Common myeloid progenitor, CD34-positive (primary cell): ENCODE results near the gene LYPD6B.
A peak's percentile ranks its signal among the peaks of the same experiment; 100 is the strongest.

Experiments
- CTCF ChIA-PET: fragments of 350-600 bp; sonication (Branson Sonifier 250); formaldehyde crosslinking; loops from one replicate; lab custom pipeline; 2021; ENCODE audit warnings: antibody characterized with exemption; lab: Charles Lee
- POLR2A ChIA-PET: fragments of 350-600 bp; sonication (Branson Sonifier 250); formaldehyde crosslinking; loops from one replicate; lab custom pipeline; 2021; ENCODE audit warnings: antibody characterized with exemption; lab: Charles Lee
- DNase-seq, 3 donors: peaks; one replicate each; pipeline versions ENCODE4 v3.0.0 to v3.0.0-alpha.2; 2013
- H3K27ac ChIP-seq, 2 experiments: 1 replicate in 1 of 2; 2 replicates in 1 of 2; pipeline ENCODE4 v1.7.0; 2013; ENCODE audit warnings: inconsistent platforms in 2 of 2, low read length in 2 of 2, mild to moderate bottlenecking in 2 of 2, low read depth in 1 of 2, moderate library complexity in 1 of 2; ENCODE audit not compliant: severe bottlenecking in 2 of 2, insufficient read depth in 1 of 2, poor library complexity in 1 of 2
- H3K27me3 ChIP-seq, 5 experiments: replicated peaks in 2 of 5; 1 replicate in 3 of 5; 2 replicates in 2 of 5; pipeline versions ENCODE4 v1.6.1 to v1.7.0; 2013; ENCODE audit warnings: low read length in 4 of 5, mild to moderate bottlenecking in 2 of 5, moderate library complexity in 2 of 5, inconsistent platforms in 1 of 5; ENCODE audit not compliant: insufficient read depth in 5 of 5, control insufficient read depth in 4 of 5
- H3K36me3 ChIP-seq, 4 experiments: 1 replicate in 2 of 4; 2 replicates in 2 of 4; pipeline versions ENCODE4 v1.6.1 to v1.7.0; 2013; ENCODE audit warnings: low read length in 3 of 4, control low read depth in 1 of 4, mild to moderate bottlenecking in 1 of 4; ENCODE audit not compliant: control insufficient read depth in 4 of 4, insufficient read depth in 4 of 4
- H3K4me1 ChIP-seq, 4 experiments: 1 replicate in 3 of 4; 2 replicates in 1 of 4; pipeline versions ENCODE4 v1.6.1 to v1.7.1; 2013; ENCODE audit warnings: low read length in 3 of 4, mild to moderate bottlenecking in 3 of 4, control low read depth in 1 of 4, inconsistent platforms in 1 of 4, moderate library complexity in 1 of 4; ENCODE audit not compliant: control insufficient read depth in 4 of 4, insufficient read depth in 4 of 4; ENCODE audit errors: control extremely low read depth in 1 of 4
- H3K4me3 ChIP-seq, 7 experiments: 1 replicate in 4 of 7; 2 replicates in 3 of 7; pipeline versions ENCODE4 v1.5.1 to v1.7.0; 2013; ENCODE audit warnings: mild to moderate bottlenecking in 7 of 7, low read length in 6 of 7, moderate library complexity in 6 of 7, inconsistent platforms in 2 of 7, low read depth in 2 of 7, control low read depth in 1 of 7; ENCODE audit not compliant: insufficient read depth in 4 of 7, control insufficient read depth in 1 of 7; ENCODE audit errors: extremely low read depth in 1 of 7
- H3K9me3 ChIP-seq, 5 experiments: 1 replicate in 4 of 5; 2 replicates in 1 of 5; pipeline versions ENCODE4 v1.6.1 to v1.7.1; 2013; ENCODE audit warnings: low read length in 4 of 5, mild to moderate bottlenecking in 2 of 5, inconsistent platforms in 1 of 5, low read depth in 1 of 5, moderate library complexity in 1 of 5; ENCODE audit not compliant: control insufficient read depth in 4 of 5, insufficient read depth in 2 of 5; ENCODE audit errors: control extremely low read depth in 1 of 5
- WGBS: methylation state at CpG from one replicate; pipeline ENCODE4 v1.1.5; 2013; ENCODE audit not compliant: insufficient coverage; 5-methylcytosine and 5-hydroxymethylcytosine counted together

LYPD6B gene

GRCh38 chr2:149061133-149061745 lies 22.7 kb downstream of the LYPD6B start:
- Histone ChIP-seq H3K4me3 (no peak overlapping the region), H3K27ac (no peak overlapping the region), H3K9me3 (no peaks in the 10 kb centered on the region), H3K36me3 (no peaks in the 10 kb centered on the region), H3K4me1 (peaks cover 0 to 3% (median 0%) of the 10 kb centered on the region in 4 experiments), H3K27me3 (peaks cover 0 to 2% (median 0%) of the 10 kb centered on the region in 5 experiments)
- DNase-seq, result no peak
- no CpG with 5 or more reads among the region's 2 CpGs for WGBS
- ChIA-PET CTCF (no interaction called here), POLR2A (no interaction called here)

GRCh38 chr2:149062531-149062930 lies 24.0 kb downstream of the LYPD6B start:
- H3K9me3 ChIP-seq, result no peaks in the 10 kb centered on the region
- no peak overlapping the region for H3K4me3 ChIP-seq
- DNase-seq, result no peak
- no peak overlapping the region for H3K27ac ChIP-seq
- ChIA-PET CTCF (no interaction called here), POLR2A (no interaction called here)
- no peaks in the 10 kb centered on the region for H3K36me3 ChIP-seq
- peaks cover 0 to 1% (median 0%) of the 10 kb centered on the region in 5 experiments for H3K27me3 ChIP-seq
- H3K4me1 ChIP-seq, result peaks cover 0 to 1% (median 0%) of the 10 kb centered on the region in 4 experiments
- WGBS, result 88% methylated on average over 1 of the region's 3 CpGs

- DNase-seq, result no peak
- H3K36me3 ChIP-seq, result no peaks in the 10 kb centered on the region
- no CpG with 5 or more reads among the region's 4 CpGs for WGBS
- H3K9me3 ChIP-seq, result no peaks in the 10 kb centered on the region
- ChIA-PET CTCF (interaction anchor here (1.1 kb wide), 1 partner anchor 15 kb away, joined by 3 read pairs; no protein-coding TSS in a partner anchor), POLR2A (no interaction called here)
- no peak overlapping the region for H3K27ac ChIP-seq
- H3K4me3 ChIP-seq, result no peak overlapping the region
- no peaks in the 10 kb centered on the region for H3K27me3 ChIP-seq
- H3K4me1 ChIP-seq, result peaks cover 0 to 3% (median 1%) of the 10 kb centered on the region in 4 experiments
Observed at GRCh38 chr2:149063177-149063576, 24.7 kb downstream of the LYPD6B start.

GRCh38 chr2:149064365-149064841 lies 25.9 kb downstream of the LYPD6B start:
- ChIA-PET CTCF (interaction anchor here (1.1 to 1.3 kb wide), 3 partner anchors 12 to 17 kb away, joined by 3 read pairs; no protein-coding TSS in a partner anchor), POLR2A (no interaction called here)
- Histone ChIP-seq H3K27ac (no peak overlapping the region), H3K9me3 (no peaks in the 10 kb centered on the region), H3K4me1 (peaks cover 2 to 13% (median 7%) of the 10 kb centered on the region in 4 experiments), H3K4me3 (no peak overlapping the region), H3K27me3 (no peaks in the 10 kb centered on the region), H3K36me3 (no peaks in the 10 kb centered on the region)
- DNase-seq, result no peak
- 70% methylated on average over 2 of the region's 3 CpGs for WGBS

- H3K4me3 ChIP-seq, result no peak overlapping the region
- ChIA-PET CTCF (interaction anchor here (1.1 to 1.3 kb wide), 2 partner anchors 11 to 16 kb away, joined by 3 read pairs; no protein-coding TSS in a partner anchor), POLR2A (no interaction called here)
- H3K27me3 ChIP-seq, result no peaks in the 10 kb centered on the region
- no peak for DNase-seq
- no peaks in the 10 kb centered on the region for H3K36me3 ChIP-seq
- no peaks in the 10 kb centered on the region for H3K9me3 ChIP-seq
- H3K4me1 ChIP-seq, result peaks cover 4 to 20% (median 13%) of the 10 kb centered on the region in 4 experiments
- WGBS, result 76% methylated on average over 4 of the region's 5 CpGs
- no peak overlapping the region for H3K27ac ChIP-seq
Observed at GRCh38 chr2:149064856-149065630, 26.5 kb downstream of the LYPD6B start.

GRCh38 chr2:149068225-149068995 lies 29.9 kb downstream of the LYPD6B start:
- Histone ChIP-seq H3K9me3 (no peaks in the 10 kb centered on the region), H3K4me1 (peaks cover 5 to 29% (median 18%) of the 10 kb centered on the region in 4 experiments), H3K36me3 (no peaks in the 10 kb centered on the region), H3K4me3 (peak overlapping the region in 2 of 7 experiments; percentile 40 to 47), H3K27ac (peak overlapping the region; percentile 76 to 80), H3K27me3 (no peaks in the 10 kb centered on the region)
- POLR2A ChIA-PET, result no interaction called here
- 39% methylated on average over 2 of the region's 6 CpGs for WGBS
- CTCF ChIA-PET, result interaction anchor here (1.0 to 1.8 kb wide), 2 partner anchors 10 to 20 kb away, joined by 3 to 7 read pairs; no protein-coding TSS in a partner anchor
- DNase-seq, result no peak
